Effector CD8-positive, alpha-beta T cell (primary cell): ENCODE results near the gene SLC35E2B.
A peak's percentile ranks its signal among the peaks of the same experiment; 100 is the strongest.

Experiments used
- DNase-seq: peaks from one replicate; lab custom pipeline; 2025; lab: John Stamatoyannopoulos, UW

Gene SLC35E2B

DNA sequence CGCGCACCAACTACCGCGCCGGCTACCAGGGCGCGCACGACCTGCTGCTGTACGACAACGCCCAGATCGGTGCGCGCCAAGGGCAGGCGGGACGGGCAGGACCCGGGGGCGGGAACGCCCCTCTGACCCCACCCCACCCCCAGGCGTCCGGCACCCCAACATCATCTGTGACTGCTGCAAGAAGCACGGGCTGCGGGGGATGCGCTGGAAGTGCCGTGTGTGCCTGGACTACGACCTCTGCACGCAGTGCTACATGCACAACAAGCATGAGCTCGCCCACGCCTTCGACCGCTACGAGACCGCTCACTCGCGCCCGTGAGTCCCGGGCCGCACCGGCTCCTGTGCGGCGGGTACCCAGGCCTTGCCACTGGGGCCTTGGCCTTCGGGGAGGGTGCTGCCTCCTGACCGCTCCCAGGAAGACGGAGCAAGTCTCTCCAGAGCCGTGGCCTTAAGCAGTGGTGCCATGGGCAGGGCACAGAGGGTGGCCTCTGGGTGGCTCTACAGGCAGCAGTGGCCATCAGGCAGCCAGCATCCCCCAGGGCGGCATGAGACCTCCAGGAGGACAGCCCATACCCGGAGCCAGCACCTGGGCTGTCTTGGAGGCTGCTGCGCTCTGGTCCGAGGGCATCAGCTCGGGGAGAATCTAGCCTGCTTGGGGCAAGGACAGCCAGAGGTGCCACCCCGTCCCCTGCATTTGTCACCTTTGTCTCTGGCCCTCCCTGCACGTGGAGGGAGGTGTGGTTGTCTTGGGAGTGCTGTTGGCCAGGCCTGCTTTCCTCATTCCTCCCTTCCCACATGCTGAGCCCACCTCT is 68.8 kb downstream of the SLC35E2B start:
- DNase-seq: no peak

DNA sequence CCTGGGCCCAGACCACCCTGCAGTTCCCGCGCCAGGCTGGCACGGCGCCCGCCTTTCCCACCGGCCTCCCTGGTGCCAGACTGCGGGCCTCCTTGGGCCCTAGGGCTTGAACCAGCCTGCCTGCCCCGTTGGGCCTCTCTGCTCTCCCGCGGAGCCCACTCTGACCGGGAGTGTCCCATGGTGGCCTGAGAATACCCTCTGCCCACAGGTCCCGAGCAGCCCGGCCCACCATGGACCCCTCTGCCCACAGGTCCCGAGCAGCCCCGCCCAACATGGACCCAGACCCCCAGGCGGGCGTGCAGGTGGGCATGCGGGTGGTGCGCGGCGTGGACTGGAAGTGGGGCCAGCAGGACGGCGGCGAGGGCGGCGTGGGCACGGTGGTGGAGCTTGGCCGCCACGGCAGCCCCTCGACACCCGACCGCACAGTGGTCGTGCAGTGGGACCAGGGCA is 69.4 kb downstream of the SLC35E2B start:
- no peak for DNase-seq

DNA sequence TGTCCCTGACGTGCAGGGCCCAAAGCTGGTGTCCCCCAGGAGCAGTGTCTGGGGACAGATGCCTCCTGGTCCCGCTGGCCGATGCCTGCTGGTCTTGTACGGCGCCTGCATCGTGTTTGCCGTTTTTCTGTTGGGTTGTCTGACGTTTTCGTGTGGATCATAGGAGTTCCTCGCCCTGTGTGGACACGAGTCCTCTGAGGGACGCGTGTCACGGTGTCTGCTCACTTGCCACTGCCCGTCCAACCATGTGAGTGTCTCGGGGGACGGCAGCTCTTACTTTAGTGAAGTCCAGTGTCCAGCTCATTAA is 69.9 kb downstream of the SLC35E2B start:
- DNase-seq: no peak

DNA sequence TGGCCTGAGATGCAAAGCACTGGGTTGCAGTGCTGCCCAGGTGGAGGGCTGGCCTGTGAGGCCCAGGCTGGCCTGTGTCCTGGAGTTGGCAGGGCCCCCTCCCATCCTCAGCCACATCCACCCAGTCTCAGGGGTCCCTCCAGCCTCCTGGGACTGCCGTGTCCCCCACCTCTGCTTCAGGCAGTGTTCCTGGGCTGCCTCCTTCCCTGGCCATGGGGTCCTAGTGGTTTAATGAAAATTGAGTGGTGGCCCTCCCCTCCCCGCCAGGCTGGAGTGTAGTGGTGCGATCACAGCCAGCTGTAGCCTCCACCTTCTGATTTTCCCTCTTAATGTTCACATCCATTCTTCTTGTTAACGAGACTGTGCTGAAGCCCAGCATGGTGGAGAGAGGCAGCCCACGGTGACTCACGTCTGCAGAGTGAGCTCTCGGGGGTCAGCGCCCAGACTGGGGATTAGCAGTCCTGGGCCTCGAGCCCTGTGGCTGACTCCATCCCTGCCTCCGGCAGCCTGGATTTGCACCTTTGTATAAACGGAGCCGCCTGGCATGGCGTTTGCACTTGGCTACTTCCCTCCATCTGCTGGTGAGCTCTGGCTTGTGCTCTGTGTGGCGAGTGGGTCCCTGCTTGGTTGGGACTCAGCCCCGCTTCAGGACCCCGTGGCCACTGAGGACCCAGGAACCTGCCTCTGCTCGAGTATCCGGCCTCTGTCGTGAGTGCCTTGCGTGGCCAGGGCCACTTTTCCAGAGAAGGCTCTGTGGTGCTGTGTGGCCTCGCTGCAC is 70.4 kb downstream of the SLC35E2B start:
- DNase-seq: no peak

DNA sequence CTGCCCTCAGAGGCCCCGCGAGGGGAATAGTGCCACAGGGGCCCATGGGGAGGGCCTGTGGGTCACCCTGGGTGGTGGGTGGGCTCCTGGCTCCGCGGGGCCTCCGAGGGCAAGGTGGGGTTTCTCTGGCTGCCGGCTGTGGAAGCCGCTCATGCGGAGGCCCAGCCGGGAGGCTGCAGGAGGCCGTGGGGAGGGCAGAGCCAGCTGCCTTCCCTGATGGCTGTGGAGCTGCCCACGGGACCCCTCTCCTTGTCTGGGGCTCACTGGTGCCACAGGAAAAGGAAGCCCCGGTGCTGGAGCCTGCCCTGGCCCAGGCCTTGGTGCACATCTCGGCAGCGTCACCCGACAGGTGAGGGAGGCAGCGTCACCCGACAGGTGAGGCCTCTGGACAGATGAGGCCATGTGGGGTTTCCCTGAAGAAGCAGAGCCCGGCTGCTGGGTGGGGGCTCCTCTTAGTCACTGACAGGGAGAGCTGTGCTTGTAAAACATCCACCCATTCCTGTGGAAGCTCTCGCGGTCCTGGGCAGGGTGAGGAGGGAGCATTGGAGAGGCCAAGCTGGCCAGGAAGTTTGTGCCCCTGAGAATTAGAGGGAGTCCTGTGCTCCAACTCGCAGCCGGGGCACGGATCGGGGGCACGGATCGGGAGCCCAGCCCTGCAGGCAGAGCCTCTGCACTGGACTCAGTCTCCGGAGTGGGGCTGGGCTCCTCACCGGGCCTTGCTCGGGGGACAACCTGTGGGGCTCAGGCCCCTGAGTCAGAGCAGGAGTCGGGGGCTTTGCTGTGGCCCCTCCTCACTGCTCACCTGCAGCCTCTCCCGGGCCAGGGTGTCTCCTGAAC is 71.2 kb downstream of the SLC35E2B start:
- DNase-seq: no peak

DNA sequence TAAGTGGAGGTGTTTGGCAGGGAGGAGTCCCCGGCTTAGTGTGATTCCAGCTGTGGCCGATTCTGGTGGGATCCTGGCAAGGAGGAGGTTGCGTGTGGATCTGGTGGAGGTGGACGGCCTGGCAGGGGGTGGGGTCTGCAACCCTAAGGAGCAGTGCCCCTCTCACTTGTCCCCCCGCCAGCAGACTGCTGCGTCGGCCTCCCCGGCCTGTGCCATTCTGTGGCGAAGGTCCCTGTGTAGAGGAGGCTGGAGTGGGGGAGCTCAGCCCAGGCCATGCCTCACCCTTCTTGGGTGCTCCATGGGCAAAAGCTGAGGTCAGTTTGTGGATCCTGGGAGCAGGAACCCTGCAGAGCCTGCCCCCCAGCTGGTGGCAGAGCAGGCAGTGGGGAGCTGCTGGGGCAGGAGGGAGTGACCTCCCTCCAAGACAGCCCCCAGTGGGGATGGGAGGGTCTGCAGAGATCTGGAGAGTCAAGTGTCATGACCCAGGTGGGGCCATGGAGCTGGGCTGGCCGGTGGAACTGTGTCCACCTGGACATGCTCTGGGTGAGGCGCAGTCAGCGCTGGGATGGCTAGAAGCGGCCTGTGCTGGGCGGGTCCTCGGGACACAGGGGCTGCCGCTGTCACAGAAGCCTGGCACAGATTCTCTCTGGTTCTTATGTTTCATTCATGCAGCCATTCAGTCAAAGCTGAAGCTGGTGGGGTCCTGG is 72.0 kb downstream of the SLC35E2B start:
- DNase-seq: no peak

DNA sequence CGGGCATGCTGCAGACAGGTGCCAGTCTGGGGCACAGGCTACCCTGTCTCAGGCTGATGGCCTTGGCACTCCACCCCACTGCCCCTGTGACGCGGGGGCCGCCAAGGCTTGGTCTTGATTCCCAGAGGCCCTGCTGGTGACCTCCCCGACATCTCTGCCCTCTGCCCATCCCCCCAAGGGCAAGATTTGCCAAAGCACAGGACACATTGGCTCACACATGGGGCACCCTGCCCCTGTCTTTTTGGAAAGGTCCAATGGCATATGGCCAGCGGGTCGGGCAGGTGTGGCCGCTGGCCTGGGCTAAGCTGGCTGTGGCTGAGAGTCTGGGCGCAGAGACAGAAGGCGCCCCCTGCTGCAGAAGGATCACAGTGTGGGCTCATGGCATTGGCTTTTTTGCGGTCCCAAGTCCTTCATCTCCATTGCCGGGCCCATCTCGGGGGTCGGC is 72.7 kb downstream of the SLC35E2B start:
- DNase-seq: no peak

DNA sequence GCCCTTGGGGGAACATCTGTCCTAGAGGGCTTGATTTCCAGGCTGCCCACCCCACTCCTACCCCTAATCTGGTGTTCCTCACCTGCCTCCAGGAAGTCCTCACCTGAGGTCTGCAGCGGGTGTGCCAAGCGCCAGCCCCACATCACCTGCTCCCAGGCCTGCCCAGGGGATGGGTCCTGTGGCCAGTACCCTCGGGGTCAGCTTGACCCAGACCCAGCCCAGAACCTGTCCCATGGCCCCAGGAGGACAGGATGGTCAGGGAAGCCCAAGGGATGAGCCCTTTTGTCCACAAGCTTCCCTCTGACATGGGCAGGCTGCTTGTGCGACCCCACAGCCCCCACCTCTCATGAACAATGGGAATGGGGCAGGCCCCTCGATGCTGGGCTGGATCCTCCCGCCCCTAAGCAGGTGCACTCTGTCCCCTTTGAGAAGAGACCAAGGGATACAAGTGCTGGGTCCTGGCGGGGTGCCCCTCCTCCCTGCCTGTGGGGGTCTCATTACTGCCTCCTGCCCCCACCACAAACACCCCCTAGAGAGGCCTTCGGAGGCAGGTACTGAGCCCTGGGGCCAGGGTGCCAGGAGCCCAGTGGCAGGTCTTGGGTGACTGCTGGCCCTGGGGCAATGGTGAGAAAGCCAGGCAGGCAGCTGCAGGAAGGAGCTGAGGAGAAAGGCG is 74.1 kb downstream of the SLC35E2B start:
- DNase-seq: no peak

DNA sequence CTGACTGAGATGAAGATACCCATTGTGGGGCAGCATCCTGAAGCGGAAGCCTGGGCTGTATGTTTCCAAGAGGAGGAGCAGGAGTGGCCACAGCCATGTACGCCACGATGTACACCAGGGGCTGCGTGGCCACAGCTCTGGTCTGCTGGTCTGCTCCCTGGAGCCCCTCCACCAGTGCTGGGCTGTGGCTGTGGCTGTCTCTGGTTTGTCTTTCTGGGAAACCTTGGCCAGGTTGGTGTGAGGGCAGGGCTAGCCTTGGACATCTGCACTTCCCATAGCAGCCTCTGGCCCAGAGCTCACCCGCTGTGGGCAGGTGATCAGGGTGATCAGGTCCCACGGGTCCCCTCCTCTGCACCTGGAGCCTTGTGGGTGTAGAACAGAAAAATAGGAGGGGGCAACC is 74.7 kb downstream of the SLC35E2B start:
- DNase-seq: no peak

DNA sequence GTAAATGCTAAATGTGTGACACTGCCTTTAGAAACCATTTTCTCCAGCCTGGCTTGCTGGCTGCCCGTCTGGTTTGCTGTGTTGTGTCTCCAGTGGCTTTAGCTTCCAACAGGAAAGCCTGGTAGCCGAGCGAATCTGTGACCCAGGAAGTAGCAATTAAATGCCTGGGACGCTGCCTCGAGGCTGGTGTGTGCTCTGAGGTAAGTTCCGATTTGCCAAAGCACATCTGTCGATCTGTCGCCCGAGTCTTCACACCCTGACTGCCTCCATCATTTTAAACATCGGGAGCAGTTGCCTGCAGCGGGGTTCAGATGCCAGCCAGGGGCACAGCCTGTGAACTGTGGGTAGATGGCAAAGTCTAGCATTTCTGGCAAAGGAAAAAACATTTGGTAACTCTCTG is 75.1 kb downstream of the SLC35E2B start:
- no peak for DNase-seq

DNA sequence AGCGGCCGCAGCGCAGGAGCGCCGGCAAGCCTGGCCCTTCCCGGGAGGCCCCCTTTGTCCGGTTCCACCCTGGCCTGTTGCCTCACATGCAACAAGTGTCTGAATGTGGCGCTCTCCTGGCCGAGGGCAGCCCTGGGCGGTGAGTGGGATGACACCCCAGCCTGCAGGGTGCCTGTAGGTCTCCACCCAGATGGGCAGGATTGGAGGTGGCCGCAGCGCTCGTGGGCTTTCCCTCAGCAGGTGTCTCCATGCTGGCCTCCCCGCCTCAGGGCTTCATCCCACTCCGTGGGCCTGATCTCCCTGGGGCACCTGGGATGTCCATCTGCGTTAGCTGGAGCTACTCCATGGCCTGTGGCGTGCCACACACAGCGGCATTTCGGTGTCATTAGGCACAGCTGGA is 75.8 kb downstream of the SLC35E2B start:
- DNase-seq: no peak

DNA sequence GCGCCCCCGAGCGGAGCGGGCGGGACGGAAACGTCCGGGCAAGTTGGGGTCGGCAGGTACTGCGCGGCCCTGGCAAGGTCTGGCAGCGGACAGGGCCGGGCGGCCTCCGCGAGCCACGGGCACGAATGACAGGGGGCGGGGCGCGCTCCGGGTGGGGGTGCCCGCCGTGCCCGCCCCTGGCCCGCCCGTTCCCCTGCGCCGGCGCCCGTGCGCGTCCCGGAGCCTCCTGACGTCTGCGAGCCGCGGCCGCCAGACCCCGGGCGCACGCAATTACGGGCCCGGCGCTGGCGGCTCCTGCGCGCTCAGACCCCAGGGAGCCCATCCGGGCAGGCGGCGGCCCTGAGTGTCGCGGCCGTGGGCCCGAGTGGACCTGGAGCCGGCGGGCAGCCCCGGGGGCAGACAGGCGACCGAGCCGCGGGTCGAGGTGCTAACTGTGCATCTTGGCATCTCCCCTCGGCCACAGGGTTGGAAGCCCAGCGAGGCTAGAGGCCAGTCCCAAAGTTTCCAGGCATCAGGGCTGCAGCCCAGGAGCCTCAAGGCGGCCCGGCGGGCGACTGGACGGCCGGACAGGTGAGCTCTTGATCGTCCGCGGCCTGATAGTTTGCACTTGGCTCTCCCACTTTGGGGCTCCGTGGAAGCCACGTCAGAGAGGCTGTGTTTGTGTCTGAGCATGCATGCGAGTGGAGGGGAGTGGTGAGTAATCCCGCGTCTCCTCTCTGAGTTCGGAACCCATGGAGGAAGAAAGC is 76.4 kb downstream of the SLC35E2B start:
- peak; percentile 37 for DNase-seq

DNA sequence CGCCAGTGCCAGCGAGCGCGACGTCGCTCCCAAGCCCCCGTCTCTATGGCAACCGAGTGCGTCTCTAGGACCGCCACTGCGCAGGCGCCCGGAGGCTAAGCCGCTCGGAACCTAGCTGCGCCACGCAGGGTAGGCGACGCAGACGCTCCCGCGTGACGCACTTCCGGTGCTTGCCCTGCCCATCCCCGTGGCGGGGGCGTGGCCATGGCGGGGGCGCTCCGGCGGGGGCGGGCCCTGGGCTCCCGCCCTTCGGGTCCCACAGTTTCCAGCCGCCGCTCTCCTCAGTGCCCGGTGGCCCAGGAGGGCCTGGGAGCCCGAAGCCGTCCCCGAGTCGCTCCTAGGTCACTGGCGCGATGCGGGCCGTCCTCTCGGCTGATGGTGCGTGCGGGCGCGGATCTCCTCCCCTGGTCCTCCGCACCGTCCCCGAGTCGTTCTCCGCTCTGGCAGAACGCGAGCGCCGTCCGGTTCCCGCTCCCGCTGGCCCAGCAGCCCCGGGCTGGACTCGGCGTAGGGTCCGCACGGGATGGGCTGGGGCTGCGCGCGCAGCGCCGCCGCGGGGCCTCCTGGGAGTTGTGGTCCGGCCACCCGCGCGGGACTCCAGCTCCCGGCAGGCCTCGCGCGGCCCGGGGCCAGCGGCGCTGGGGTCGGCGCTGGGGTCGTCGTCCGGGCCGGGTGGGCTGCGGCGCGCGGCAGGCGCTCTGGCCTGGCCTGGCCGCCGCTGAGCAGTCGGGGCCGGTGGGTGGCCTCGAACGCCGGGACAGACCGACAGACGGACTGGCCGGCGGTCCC is 77.1 kb downstream of the SLC35E2B start, which contains the start of gene MIB2:
Gene MIB2, plus strand, starts transcription at position 245 of the 789 bp plus-strand sequence. CDS start 7,953 bp downstream, outside the sequence.
- DNase-seq: peak; percentile 98

DNA sequence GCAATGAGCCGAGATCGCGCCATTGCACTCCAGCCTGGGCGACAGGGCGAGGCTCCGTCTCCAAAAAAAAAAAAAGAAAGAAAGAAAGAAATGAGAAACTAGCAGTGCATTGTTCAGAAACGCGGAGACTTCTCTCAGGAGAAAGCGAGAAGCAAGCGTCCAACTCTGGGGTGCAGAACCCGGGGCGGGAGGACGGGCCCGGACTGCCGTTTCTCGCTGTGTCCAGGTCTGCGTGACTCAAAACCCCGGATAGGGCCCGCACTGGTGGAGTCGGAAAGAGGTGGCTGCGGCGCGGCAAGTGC is 77.7 kb downstream of the SLC35E2B start:
- no peak for DNase-seq

DNA sequence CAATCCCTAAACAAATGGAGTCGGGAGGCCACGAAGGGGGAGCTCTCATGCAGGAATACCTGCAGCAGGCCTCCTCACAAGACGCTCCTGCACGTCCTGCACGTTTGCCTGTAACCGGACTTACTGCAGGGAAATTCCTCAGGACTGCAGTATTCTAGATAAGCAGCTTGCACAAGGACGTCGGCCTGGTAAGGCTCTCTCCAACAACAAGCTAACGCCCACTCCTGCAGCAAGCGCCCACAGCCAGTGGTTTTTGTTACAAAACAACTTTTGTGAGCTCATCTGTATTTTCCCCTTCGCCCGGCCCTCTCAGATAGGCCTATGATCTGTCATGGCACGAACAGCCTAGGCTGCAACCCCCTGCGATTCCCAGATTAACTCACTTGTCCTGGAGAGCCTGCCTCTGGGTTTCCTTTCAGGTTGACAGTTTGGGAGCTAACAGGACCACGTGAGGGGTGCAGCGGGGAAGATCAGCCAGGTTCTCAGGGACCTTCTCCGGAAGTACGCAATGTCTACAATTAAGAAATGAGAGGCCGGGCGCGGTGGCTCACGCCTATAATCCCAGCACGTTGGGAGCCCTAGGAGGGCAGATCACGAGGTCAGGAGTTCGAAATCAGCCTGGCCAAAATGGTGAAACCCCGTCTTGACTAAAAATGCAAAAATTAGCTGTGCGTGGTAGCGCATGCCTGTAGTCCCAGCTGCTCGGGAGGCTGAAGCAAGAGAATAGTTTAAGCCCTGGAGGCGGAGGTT is 78.2 kb downstream of the SLC35E2B start:
- peak; percentile 55 for DNase-seq

DNA sequence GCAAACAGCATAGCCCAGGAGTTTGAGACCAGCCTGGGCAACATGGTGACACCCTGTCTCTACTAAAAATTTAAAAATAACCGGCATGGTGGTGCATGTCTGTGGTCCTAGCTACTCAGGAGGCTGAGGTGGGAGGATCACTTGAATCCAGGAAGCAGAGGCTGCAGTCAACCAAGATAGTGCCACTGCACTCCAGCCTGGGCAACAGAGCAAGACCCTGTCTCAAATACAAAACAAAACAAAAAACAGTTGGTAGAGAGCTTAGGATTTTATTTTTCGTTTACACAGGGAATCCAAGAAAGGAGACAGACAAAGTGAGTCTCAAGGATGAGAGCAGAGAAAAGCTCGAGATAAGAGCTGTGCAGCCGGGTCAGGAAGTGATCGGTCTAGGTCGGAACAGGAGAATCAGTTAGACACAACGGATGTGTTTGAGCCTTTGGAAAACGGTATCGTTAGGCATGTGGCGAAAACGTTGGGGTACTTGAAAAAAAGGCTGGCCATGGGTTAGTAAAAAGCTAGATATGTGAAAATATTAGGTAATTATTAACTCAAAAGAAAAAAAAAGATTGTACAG is 79.0 kb downstream of the SLC35E2B start:
- no peak for DNase-seq

DNA sequence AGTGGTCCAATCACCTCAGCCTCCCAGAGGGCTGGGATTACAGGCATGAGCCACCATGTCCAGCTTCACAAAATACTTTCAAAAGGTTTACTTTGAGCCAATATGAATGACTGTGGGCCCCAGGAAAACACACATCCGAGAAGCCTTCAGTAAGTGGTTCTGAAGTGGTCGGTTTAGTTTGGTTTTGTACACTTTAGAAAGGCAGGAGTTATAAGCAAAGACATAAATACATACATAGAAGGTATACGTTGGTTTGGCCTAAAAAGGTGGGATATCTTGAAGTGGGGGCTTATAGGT is 80.5 kb downstream of the SLC35E2B start:
- DNase-seq: no peak

DNA sequence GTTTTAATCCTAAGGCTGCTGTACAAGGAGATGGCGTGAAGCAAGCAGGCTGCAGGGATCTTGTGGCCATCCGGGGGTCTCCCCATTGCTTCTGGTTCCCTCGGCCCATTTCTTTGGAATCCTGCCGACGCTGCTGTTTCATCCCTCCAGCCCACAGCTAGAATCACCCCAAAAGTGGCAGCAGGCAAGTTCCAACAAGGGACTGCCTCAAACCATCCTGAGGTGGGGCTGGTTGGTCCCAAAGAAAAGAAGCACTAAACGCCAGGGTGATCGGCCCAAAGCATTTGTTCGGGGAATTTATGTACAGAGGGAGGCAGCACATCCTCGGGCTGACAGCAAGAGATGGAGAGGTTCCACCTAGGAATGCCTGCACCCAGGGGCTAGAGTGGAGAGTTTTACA is 81.8 kb downstream of the SLC35E2B start:
- no peak for DNase-seq
